Measurements from ENCODE around the gene KHNYN.

- TF ChIP-seq, protein P1, sequence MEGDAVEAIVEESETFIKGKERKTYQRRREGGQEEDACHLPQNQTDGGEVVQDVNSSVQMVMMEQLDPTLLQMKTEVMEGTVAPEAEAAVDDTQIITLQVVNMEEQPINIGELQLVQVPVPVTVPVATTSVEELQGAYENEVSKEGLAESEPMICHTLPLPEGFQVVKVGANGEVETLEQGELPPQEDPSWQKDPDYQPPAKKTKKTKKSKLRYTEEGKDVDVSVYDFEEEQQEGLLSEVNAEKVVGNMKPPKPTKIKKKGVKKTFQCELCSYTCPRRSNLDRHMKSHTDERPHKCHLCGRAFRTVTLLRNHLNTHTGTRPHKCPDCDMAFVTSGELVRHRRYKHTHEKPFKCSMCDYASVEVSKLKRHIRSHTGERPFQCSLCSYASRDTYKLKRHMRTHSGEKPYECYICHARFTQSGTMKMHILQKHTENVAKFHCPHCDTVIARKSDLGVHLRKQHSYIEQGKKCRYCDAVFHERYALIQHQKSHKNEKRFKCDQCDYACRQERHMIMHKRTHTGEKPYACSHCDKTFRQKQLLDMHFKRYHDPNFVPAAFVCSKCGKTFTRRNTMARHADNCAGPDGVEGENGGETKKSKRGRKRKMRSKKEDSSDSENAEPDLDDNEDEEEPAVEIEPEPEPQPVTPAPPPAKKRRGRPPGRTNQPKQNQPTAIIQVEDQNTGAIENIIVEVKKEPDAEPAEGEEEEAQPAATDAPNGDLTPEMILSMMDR (conservative IDR thresholded peaks at IDR 0.05), result no peak
- TF ChIP-seq EZH2 (IDR thresholded peaks at IDR 0.05; ENCODE audit: low read depth), result no peak
Measured at GRCh38 chr14:24422694-24423601, 6.8 kb upstream of the KHNYN start.
